NCI-H345 treated with DMSO at 0.1 percent for 48 hours (cell line): ENCODE data around the gene PURA.
"Not testable (repeated sequence)": the region's sequence is repeated elsewhere in the genome, so short reads cannot be mapped to it uniquely, and the experiment has no call there.

ENCODE experiments used
- DNase-seq: peaks from one replicate; lab custom pipeline; 2025; ENCODE audit not compliant: unreplicated experiment; lab: John Stamatoyannopoulos, UW

The PURA gene

DNA sequence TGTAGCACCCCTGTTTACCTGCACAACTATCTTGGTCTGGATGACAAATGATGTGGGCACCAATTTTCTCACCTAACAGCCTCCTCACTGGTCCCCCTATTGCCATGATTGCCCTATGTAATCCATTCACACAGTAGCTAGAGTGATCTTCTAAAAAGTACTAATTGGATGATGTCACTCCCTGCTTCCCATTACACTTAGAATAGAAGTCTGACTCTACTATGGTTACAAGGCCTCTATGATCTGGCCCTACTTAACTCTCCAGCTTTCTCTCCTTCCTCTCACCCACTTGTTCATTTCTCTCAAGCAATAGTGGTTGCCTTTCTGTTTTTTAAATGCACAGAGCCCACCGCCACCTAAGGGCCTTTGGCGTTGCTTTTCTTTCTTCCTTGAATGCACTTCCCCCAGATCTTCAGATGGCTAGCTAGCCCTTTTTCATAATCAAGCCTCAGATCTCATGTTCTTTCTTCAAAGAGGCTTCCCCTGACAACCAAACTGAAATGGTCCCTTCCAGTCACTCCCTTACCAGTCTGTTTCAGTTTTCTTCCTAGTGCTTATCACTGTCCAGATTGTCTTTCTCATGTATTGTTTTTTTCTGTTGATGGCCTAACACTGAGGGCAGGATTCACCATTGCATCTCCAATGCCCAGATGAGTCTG lies 20.5 kb downstream of the PURA start:
- DNase-seq, result no peak

- DNase-seq, result no peak
These were observed 21.2 kb downstream of the PURA start for GRCh38 chr5:140135127-140135526.

DNA sequence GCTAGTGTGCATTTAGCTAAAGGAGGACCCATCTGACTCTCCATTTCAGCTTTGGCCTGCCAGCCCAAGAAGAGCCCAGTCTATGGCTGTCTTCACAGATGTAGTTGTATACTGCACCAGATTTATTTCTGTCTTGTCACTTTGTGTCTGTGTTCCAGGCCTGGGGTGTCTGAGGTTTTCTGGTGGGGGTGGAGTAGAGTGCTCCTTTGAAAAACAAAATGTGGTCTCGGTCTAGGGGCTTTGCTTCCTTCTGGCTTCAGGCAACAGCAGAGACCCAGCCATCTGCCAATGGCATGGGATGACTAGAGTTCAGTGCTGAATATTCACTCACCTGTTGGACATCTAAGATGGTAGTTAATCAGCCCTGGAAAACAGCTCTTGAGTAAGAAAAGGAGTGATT lies 22.7 kb downstream of the PURA start:
- DNase-seq, result no peak

GRCh38 chr5:140140435-140140834 lies 26.5 kb downstream of the PURA start:
- no peak for DNase-seq

- no peak for DNase-seq
These were observed 27.3 kb downstream of the PURA start for GRCh38 chr5:140141241-140141640.

DNA sequence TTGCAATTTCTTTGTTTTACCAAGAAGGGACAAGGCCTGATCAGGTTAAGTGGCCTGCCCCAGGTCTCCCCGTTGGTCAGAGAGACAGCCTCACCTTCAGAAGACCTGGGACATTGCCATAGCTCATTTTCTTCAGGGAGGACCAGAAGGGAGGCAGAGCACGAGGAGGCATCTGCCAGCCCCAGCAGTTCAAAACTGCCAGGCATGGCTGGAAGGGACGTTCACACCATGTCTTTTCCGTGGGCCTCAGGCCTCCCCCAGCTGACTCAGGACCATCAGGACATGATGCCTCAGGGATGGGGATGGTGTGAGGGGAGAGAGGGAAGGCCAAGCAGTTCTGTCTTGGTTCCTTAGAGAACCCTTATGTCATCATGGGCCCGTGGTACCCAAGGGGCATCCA lies 28.3 kb downstream of the PURA start:
- no peak for DNase-seq

DNA sequence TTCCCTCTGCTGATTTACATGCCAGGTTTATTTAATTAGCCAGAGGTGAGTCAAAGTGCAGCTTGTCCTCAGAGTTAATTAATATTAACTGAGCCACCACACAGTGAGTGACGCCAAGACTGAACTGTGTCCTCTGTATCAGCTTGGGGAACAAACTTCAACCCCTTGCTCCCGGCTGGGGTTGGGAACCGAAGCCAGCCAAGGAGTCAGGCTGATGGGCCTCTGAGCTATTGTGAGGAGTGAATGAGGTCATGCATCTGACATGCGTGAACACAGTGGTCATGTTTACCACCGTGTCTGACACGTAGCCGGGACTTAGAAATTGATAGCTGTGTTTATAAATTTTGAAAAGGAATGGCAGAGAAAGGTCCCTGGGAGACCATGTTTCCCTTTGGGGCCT lies 28.9 kb downstream of the PURA start:
- no peak for DNase-seq

- no peak for DNase-seq
These were observed 29.8 kb downstream of the PURA start for GRCh38 chr5:140143521-140144258.

- no peak for DNase-seq
These were observed 31.3 kb downstream of the PURA start for GRCh38 chr5:140145256-140145655.

DNA sequence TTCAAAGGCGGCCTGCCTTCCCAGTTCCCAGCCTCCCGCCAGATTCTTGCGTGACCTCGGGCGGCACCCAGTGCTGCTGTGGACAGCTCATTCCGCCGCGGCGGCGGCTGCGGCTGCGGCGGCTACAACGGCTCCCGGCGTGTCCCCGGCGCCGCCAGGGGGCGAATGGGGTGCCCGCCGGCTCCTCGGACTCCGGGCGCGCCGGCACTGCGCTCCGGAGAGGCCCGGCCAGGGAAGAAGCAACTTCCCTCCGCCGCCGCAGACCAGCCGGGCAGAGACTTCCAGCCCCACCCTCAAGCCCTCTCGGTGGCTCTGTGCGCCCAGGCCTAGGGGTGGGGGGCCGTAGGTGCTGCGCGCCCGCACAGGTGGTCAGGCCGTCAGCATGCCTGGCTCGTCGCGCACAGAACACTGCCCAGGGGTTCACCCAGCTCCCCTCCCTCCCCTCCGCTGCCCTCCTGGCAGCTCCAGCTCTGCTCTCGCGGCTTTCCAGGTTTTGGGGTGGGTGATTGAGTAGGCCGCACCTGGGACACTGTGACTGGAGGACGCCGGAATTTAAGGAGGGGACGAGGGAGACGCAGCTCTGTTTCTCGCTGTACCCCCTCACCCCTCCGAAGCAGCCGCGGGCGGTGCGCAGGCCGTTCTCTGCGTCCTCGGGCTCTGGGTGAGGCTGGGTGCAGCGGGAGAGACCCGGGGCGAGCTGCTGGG lies 32.1 kb downstream of the PURA start:
- DNase-seq, result no peak

DNA sequence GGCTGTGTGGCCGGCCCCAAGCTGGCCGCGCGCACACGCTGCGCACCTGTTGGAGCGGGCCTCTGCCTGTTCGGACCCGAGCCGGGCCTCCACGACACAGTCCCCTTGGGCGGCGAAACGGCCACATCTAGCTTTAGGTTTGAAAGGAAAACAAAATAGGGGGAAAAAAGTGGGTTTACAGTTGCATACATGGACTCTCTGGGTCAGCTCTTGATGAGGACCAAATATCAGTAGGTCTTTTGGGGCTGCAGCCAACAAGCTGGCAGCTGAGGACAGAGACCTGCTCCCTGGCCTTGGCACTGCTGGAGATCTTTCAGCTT lies 32.6 kb downstream of the PURA start:
- no peak for DNase-seq

- DNase-seq, result no peak
These were observed 33.6 kb downstream of the PURA start for GRCh38 chr5:140147460-140147859.

DNA sequence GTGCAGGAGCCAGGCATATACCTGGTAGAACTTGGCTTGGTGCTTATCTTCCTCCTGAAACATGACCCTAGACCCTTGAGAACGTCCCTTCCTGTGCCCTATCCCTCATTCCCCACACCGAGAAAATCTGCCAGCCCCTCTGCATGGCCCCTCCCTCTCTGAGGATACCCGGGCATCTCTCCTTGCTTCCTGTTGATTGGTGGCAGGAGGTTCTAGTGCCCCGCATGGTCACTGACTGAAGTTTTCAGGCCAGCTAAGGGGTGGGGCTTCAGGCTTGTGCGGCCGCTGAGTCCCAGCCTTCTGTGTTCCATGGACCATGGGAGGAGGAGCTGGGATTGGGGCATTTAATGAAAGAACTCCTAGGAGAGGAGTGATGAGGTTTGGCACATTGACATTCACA lies 34.6 kb downstream of the PURA start:
- DNase-seq, result no peak

GRCh38 chr5:140150201-140150600 lies 36.3 kb downstream of the PURA start:
- no peak for DNase-seq

DNA sequence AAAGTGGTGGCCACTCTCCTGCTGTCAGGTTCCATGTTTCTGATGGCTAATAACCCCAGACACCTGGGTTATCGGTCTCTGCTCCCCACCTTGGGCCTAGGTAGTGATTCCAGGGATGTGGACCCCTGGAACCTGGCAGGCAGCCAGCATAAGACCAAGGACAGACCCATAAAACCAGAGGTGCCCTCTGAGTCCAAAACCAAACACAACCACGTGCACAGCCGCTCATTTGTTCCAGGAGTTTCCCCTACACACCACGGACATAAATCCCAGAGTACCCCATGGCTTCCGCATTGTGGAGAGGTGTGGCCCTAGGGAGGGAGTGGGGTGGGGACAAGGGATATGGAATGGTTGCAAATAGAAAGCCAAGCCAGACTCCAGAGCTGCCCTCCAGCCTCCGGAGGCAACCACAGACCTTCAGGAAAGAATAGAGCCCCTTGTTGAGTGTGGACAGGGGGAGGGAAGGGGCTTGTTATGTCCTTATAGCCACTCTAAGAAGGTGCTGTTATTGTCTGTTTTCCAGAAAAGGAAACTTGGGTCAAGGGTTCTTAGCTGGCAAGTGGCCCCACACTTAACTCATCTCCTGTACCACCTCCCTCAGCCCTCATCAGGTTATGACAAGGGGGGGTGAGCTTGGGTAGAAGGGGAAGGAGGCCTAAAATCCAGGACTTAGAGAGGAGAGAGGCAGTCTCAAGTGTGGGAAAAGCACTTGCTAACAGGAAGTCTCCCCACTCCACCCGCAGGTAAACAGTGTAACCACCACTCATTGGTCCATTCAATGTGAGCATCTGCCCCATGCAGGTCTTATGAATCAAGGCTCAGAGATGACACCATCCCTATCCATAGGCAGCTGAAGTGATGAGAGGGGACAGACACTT lies 37.5 kb downstream of the PURA start:
- DNase-seq, result peak; percentile 58

- DNase-seq, result no peak
These were observed 38.4 kb downstream of the PURA start for GRCh38 chr5:140152022-140152999.

DNA sequence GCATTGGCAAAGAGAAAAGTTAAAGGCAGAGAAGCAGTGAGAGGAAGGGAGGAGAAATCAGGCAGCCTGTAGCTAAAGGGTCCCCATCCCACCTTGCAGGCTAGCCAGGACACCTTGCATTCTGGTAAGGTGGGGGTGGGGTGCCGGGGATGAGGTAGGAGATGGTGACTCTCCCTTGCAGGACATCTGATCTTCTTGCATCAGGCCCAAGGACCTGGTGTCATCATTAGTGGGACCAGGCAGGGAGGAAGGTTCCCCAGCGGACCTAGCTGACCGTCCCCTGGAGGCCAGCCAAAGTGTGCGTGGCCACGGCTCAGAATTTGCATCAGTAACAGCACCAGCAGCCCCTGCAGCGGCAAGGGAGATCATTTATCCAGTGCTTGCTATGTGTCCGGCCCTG lies 39.3 kb downstream of the PURA start:
- no peak for DNase-seq

- DNase-seq, result no peak
These were observed 40.0 kb downstream of the PURA start for GRCh38 chr5:140153905-140154304.

DNA sequence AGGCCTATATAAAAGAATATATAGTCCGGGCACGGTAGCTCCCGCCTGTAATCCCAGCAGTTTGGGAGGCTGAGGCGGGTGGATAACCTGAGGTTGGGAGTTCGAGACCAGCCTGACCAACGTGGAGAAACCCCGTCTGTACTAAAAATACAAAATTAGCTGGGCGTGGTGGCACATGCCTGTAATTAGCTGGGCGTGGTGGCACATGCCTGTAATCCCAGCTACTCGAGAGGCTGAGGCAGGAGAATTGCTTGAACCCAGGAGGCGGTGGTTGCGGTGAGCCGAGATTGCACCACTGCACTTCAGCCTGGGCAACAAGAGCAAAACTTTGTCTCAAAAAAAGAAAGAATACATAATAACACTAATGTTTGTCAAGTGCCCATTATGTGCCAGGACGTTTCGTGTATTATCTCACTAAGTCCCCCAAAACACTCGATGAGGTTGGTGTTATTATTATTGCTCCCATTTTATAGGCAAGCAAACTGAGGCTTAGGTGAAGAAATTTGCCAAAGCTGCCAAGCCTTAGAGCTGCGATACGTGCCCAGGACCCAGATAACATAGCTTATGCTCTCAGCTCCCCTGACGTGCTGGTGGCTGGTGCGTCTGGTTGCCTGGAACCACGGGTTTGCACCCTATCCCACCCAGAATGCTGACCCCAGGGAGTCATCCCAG lies 40.9 kb downstream of the PURA start:
- not testable (repeated sequence) for DNase-seq
